GM18951 (cell line): ENCODE data around the gene FUBP1.

Experiments
- POLR2A ChIP-seq: IDR thresholded peaks from 4 replicates; pipeline ENCODE4 v1.6.1; 2011; ENCODE audit warnings: mild to moderate bottlenecking; ENCODE audit not compliant: insufficient read length, insufficient read depth; ENCODE audit errors: extremely low read depth
- in situ Hi-C: fragments of 300-500 bp; cut with MboI; formaldehyde crosslinking; loops from one replicate; pipeline ENCODE4 v1.12.0; 2022; ENCODE audit warnings: low sequenced_read_pairs, mixed read lengths, inconsistent platforms; ENCODE audit not compliant: unreplicated experiment

FUBP1 gene

DNA sequence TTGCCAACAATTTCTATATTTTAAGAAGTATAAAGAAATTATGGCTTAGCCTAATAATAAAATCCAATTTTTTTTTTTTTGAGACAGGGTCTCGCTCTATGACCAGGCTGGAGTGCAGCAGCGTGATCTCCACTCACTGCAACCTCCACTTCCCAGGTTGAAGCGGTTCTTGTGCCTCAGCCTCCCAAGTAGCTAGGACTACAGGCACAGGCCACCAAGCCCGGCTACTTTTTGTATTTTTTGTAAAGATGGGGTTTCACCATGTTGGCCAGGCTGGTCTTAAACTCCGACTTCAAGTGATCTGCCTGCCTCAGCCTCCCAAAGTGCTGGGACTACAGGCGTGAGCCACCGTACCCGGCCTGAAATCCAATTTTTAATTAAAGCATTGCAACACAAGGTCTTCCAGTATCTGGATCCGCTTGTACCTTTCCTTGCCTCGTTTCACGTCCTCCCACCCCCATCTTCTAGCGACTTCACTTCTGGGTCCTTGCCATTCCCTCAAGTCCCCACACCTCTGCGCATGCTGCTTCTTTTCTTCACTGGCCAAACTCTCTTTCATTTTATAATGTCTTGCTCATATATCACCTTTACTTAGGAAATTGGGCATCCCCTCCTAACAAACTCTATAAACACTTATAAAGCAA lies 2.3 kb downstream of the FUBP1 start:
- no peak for TF ChIP-seq POLR2A
- in situ Hi-C loops = no loop called here

DNA sequence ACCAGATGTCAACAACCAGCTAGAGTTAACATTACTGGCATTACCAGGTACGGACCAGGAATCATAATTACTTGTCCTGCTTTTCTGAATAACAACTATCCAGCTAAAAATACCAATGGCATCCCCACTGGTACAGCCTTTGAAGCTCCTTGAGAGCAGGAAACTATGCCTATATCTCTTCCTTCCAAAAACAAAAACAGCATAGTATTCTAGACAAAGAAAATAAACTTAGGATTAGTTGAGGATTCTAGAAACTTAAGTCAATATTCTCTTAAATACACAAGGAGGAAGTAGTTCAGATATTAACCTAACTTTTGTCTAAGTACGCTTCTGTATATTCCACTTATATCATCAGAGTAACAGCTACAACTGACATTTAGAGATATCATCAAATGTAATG lies 3.0 kb downstream of the FUBP1 start:
- in situ Hi-C loops = no loop called here
- no peak for TF ChIP-seq POLR2A

DNA sequence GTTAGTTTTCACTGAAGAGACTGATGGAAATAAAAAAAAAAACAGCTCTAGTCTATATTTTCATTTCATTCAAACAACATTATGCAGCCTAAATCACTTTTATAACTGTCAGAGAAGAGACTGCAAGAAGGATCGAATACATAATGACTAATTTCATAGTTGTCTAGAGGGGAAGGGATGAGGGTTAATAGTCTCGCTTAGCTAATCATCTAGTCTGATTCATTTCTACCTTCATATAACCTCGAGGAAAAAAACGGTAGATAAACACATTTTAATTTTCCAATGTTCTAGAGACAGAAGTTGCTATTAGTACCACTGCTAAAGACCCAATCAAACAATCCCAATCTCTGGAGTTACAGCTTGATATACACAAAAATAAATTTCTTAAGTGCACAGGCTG lies 3.5 kb downstream of the FUBP1 start:
- TF ChIP-seq POLR2A = no peak
- in situ Hi-C loops = no loop called here

DNA sequence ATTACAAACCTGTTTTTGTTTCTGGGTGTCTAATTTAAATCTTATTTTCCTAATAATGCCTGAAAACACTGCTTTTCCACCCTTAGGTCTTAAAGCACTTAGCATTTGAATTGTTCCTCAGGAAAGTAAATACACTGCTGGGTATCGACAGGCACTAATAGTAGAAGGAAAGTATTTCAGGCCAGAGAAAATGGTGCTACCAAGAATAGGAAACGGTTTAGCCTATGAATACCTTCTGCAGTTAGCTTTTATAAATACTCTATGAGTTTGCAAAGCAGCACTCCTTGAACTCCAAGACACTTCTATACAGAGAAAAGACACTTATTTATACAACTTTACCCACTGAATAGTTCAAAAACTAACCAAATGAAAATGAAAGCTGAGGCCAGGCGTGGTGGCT lies 6.8 kb downstream of the FUBP1 start:
- no peak for TF ChIP-seq POLR2A
- in situ Hi-C loops = no loop called here

DNA sequence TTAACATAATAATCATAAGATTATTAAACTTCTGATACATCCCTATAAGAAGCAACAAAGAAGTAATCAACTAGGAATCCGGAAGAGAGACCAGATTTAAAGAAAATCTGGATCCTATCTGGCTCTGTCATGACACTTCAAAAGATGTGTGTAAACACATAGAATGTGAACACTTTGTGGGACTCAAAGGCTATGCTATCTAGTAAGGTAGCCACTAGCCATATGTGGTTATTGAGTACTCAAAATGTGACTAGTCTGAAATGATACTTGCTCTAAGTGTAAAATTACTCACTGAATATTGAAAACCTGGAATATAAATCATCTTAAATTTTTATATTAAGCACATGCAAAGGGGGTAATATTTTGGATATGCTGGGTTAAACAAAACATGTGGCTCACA lies 8.7 kb downstream of the FUBP1 start:
- in situ Hi-C loops = no loop called here
- TF ChIP-seq POLR2A = no peak

DNA sequence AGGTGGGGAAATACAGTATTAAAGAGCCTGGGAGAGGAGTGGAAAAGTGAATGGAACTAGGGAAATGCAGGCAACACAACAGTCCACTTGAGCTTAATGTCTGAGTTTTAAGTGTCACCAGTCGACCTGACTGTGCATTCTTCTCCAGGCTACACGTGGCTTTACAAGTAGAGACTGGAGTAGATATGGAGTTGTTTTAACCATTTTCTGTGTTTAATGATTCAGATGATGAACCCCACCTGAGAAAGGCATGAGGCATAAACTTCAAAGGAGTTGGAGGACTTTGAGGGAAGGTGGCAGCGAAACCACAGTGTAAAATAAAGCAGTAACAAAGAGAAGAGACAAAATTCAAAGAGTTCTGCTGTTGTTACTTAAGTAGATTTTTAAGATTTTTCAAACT lies 12.6 kb downstream of the FUBP1 start:
- in situ Hi-C loops = no loop called here
- TF ChIP-seq POLR2A = no peak

DNA sequence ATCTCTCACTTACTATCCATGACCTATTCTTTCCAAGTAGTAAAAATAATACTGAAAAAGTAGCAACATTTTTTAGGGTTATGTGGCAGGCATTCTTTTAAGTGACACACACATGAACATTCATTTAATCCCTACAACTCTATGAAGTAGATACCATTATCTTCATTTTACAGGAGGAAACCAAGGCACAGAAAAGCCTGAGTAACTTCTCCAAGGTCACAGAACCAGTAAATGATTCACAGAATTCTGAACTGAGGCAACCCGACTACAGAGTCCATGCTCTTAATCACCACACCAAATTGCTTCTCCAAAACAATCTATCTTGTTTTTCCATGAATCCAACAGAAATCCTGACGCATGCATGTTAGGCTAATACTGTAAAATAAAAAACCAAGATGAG lies 17.5 kb downstream of the FUBP1 start:
- in situ Hi-C loops = no loop called here
- TF ChIP-seq POLR2A = no peak

DNA sequence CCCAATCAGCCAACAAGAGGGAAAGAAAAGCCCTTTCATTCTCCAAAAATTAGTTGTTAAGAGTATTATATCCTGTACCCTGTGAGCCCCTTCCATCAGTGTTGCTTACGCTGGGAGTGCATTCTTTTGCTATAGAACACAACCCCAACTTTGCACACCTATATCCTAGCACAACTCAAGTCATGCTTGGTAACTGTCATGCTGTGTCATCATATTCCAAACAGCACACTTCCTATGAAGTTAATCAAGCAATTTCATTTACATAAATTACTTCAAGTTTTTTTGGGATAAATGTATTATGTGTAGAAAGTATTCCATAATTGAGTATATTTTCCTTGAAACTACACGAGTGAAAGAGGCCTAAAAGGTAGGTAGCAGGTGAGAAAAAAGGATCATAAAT lies 20.0 kb downstream of the FUBP1 start:
- in situ Hi-C loops = no loop called here
- no peak for TF ChIP-seq POLR2A

DNA sequence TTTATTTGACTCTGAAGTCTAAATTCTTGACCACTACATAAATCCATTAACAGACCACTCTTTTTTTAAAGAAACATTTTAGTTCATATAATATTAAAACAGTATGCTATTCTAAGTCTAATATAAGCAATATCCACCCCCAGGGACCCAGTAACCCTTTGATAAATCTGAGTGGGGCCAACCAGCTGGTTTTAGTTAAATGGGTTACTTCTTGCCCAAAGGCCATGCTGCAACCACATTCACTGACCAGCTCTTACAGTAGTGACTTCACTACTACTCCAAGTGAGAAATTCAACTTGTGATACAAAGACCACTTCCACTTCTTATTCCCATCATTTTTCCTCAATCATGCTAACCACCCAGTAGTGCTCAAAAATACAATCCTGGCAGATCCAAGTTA lies 20.5 kb downstream of the FUBP1 start:
- in situ Hi-C loops = no loop called here
- TF ChIP-seq POLR2A = no peak

DNA sequence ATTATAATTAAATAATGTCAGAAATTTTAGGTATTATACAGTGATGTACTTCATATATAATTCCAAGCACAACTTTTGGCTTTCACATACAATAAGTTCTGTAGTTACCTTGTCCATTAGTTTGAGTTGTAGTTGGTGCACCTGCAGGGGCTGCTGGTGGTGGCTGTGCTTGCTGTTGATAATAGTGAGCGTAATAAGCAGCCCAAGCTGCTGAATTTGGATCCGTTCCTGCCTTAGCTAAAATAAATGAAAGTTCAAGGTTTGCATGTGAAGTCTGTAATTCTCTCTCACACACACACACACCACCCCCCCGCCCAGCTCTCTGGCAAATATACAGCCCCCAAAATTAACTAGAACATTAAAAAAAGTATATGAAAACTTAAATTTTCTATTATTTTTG lies 22.4 kb downstream of the FUBP1 start:
- in situ Hi-C loops = no loop called here
- TF ChIP-seq POLR2A = no peak

DNA sequence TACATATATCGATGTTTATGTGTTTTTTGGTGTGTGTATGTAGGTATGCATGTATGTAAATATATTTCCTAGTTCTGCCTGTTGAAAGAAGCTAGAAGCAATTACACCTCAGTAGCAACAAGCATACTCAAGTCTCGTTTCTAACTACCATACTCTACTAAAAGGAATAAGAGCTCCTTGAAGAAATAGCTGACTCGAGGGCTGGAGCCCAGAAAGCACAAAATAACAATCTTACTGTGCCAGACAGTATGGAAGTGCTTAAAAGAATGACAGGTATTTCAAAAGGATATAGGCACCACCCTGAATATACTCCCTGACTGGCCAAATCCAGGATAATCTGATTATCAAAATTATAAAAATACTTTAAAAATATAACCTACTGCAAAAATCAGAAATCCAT lies 23.2 kb downstream of the FUBP1 start:
- no peak for TF ChIP-seq POLR2A
- in situ Hi-C loops = no loop called here

DNA sequence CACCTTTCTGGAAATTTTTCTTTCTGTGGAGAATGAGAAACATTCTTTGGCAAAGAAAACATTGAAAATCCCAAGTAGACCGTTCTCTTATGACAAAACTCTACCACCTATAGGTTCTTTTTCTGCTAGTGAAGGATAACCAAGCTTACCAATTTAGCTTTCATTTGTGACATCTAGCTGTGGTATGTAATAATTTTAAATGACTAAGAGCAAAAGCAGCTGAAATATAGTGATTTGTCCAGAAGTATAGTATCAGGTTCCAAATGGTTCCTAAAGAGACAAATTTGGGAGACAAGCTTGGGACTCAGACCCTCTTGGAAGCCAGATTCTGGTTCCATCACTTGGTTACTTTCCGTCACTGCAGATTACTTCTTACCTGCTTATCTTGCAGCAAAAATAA lies 24.4 kb downstream of the FUBP1 start:
- in situ Hi-C loops = no loop called here
- TF ChIP-seq POLR2A = no peak

DNA sequence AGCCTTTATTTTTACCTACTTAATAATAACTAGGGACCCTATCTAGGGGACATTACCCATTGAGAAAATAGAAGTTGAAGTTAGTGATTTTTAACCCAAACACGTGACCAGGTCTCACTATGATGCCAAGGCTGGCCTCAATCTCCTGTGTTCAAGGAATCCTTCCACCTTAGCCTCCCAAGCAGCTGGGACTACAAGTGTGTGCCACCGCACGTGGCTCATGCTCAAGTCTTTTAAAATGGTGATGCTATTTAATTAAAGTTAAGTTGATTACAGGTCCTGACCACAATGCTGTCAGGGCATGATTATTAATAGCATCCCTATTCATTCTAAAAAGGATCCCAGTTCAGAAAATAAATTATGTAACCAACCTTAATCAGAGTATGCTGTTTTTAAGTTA lies 25.0 kb downstream of the FUBP1 start:
- in situ Hi-C loops = no loop called here
- no peak for TF ChIP-seq POLR2A

DNA sequence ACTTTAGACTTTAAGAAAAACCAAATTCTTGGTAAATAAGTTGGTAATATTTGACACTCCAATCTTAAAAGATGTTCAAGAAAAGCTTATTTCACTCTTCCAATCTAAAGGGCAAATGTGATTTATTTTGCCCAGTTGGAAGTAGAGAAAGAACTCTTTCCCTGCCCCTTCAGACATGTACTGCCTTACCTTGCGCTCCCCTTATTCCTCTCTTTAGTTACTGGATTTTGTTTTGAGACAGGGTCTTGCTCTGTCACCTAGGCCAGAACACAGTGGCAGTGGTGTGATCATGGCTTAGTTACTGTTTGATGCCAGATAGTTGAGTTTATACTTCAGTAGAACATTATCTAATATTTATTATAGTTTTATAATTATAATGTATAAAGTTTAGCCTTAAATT lies 27.5 kb downstream of the FUBP1 start:
- TF ChIP-seq POLR2A = no peak
- in situ Hi-C loops = no loop called here

DNA sequence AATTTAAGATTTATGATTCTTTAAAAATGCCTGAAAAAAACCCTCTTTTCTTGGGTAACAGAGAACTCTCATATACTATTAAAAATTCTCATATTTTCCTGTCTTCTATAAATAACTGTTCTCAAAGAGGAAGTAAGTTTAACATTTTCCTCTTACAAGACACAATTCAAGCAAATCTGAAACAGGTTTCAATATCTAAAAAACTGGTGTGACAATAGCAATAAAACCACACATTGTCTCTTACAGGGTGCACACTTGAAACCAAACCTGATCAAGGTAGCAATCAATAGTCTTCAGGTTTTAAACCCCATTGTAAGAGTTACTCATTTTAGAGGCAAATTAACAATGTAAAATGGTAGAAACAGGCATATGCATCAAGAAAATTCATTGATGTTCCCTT lies 28.0 kb downstream of the FUBP1 start:
- TF ChIP-seq POLR2A = no peak
- in situ Hi-C loops = no loop called here
